ENCODE data around the gene RABGAP1L.
A peak's percentile ranks its signal among the peaks of the same experiment; 100 is the strongest.
"Not testable (repeated sequence)": the region's sequence is repeated elsewhere in the genome, so short reads cannot be mapped to it uniquely, and the experiment has no call there.

RABGAP1L gene

DNA sequence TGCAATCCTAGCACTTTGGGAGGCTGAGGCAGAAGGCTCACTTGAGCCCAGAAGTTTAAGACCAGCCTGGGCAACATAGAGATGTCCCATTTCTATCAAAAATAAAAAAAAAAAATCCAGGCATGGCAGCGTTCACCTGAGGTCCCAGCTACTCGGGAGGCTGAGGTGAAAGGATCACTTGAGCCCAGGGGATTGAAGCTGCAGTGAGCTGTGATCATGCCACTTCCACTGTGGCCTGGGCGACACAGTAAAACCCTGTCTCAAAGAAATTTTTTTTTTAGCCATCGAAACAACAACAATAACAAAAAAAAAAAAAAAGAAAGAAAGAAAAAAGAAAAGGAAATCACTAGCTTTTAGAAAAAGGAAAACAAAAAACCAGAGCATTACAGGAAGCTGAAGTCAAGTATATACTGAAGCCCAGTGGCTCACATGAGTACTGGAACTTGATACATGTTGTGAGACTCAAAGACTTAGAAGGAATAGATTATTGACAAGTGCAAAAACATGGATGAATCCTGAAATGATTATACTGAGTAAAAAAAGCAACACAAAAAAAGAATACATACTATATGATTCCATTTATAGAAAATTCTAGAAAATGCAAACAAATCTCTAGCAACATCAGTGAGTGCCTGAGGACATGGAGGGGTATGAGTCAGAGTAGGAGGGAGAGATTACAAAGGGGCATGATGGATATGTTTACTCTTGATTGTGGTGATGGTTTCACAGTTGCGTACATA, 6.1 kb upstream of the RABGAP1L start:
- DNase-seq (ENCODE audit: low read depth in 3 of 3): no peak

GRCh38 chr1:174153825-174154107, 5.6 kb upstream of the RABGAP1L start:
- DNase-seq (ENCODE audit: low read depth in 3 of 3): no peak

GRCh38 chr1:174156437-174156836, 2.9 kb upstream of the RABGAP1L start:
- DNase-seq (ENCODE audit: low read depth in 3 of 3): no peak

GRCh38 chr1:174157157-174157806, 2.0 kb upstream of the RABGAP1L start:
- peak in 1 of 3 experiments; percentile 42 for DNase-seq (ENCODE audit: low read depth in 3 of 3)

DNA sequence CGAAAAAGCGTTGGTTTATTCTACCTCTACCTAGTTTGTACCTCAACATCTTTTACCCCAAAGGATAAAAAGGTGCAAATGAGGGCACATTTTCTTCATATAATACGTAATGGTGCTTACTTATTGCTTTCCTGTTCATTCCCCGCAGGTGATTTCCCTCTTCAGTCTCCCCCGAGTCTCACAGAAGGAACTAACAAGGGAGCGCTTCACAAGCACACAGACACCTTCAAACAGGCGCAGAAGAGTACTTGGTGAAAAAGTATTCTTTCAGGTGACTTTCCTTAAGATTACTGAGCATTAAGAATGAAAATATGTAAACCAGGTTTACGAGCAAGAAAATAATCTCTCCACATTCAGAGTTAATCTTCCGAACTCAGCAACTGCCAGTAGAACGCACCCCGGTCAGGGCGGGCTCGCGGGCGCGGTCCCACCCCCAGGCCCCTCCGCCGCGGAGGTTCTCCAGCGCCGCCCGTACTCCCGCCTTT, 511 bp upstream of the RABGAP1L start:
- no peak for DNase-seq (ENCODE audit: low read depth in 3 of 3)

- peak in 1 of 3 experiments; percentile 16 for DNase-seq (ENCODE audit: low read depth in 3 of 3)
Measured at GRCh38 chr1:174160109-174160473, 771 bp downstream of the RABGAP1L start.

DNA sequence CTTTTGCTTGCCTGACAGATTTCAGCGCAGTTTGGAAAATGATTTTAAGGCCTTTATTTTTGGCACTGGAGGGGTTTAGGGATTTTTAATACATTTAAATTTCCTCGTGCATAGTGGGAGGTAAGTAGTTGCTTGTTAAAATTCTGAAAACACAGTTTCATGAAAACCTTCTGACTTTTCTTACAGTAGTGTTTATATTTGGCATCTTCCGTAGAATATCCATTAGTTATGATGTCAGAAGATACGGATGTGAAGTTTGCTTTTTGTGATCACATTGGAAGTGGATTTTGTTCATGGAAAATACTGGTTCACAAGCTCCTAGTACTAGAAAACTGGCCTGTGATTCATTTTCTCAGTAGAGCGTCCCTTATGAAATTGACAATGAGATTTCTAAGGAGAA, 1.3 kb downstream of the RABGAP1L start:
- no peak for DNase-seq (ENCODE audit: low read depth in 3 of 3)

GRCh38 chr1:174161813-174162212, 2.5 kb downstream of the RABGAP1L start:
- no peak for DNase-seq (ENCODE audit: low read depth in 3 of 3)

DNA sequence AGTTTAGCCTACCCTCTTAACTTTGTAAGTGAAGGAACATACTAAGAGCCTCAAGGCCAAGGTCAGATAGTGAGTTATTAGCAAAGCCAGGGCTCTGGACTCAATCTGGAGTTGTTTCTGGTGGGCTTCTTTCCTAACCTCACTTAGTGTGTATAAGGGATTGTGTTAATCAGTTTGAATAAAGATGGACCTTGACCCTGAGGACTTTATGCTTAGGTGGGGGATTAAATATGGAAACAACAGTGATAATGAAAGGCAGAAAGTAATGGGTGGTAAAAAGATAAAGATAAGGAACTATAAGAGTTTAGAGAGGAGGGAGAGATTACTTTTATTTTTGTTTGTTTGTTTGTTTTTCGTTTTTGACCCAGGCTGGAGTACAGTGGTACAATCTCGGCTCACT, 5.5 kb downstream of the RABGAP1L start:
- no peak for DNase-seq (ENCODE audit: low read depth in 3 of 3)

- DNase-seq (ENCODE audit: low read depth in 3 of 3): no peak
Measured at GRCh38 chr1:174165471-174166137, 6.3 kb downstream of the RABGAP1L start.

DNA sequence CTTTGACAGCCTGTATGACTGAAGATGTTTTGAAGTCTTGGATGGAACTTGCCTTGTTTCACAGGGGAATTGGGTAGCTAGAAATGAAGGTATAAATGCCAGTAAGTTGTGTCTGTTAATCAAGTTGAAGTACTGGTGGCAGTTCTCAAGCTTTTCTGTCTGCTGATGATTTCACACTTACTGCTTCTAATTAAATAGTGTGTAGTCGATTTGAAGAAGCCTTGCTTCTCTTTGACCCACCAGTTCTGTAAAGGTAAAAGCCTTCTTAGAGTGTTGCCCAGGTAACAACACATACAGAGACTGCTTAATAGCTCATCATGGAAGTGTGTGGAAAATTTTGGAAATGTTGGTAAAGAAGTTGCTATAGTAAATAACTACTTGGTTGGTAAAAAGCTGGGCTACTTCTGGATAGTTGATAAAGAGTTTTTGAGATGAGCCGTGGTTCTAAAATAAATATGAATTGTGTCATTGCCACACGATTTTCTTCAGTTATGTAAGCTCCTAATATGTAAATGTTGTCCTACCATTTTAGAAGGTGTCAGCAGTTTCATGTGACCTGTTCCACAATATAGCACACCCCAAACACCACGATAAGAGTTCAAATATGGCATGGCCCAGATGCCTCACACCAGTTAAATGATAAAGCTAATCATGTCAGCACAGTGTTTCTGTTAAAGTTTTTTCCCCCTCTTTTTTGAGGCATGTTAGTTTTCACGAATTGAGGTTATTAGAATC, 7.4 kb downstream of the RABGAP1L start:
- DNase-seq (ENCODE audit: low read depth in 3 of 3): no peak

- DNase-seq (ENCODE audit: low read depth in 3 of 3): no peak
Measured at GRCh38 chr1:174167265-174167803, 8.0 kb downstream of the RABGAP1L start.

- DNase-seq (ENCODE audit: low read depth in 3 of 3): no peak
Measured at GRCh38 chr1:174169342-174169741, 10.0 kb downstream of the RABGAP1L start.

- DNase-seq (ENCODE audit: low read depth in 3 of 3): no peak
Measured at GRCh38 chr1:174171073-174171472, 11.8 kb downstream of the RABGAP1L start.

DNA sequence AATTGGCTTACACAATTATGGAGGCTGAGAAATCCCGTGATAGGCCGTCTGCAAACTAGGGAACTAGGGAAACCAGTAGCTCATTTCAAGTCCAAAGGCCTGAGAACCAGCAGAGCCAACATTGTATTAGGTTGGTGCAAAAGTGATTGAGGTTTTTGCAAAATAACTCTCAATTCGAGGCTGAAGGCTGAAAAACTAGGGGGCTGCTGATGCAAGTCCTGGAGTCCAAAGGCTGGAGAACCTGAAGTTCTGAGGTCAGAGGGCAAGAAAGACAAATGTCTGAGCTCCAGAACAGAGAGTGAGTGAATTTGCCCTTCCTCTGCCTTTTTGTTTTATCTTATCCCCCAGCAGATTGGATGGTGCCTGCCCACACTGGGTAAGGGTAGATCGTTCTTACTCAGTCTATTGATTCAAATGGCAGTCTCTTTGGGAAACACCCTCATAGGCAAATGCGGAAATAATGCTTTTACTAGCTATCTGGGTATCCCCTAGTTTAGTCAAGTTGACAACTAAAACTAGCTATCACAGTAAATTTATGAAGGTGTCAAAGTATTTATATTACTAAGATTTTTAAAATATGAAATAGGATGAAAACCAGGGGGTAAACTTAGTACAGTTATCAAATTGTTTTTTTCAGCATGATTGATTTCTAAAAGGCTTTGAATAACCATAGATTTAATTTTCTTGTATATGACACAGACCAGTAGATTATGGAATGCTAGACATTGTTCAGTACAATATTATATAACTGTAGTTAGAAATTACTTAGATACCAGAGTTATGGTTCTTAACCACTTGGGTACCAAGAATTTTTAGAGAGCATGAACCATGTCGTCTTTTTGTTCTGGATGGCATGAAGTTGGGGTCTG, 15.4 kb downstream of the RABGAP1L start:
- no peak for DNase-seq (ENCODE audit: low read depth in 3 of 3)

DNA sequence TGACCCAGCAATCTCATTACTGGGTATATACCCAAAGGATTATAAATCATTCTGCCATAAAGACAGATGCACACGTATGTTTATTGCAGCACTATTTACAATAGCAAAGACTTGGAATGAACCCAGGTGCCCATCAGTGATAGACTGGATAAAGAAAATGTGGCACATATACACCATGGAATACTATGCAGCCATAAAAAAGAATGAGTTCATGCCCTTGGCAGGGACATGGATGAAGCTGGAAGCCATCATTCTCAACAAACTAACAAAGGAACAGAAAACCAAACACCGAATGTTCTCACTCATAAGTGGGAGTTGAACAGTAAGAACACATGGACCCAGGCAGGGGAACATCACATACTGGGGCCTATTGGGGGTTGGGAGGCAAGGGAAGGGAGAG, 19.1 kb downstream of the RABGAP1L start:
- DNase-seq (ENCODE audit: low read depth in 3 of 3): not testable (repeated sequence)

GRCh38 chr1:174189428-174190062, 30.2 kb downstream of the RABGAP1L start:
- no peak for DNase-seq (ENCODE audit: low read depth in 3 of 3)

DNA sequence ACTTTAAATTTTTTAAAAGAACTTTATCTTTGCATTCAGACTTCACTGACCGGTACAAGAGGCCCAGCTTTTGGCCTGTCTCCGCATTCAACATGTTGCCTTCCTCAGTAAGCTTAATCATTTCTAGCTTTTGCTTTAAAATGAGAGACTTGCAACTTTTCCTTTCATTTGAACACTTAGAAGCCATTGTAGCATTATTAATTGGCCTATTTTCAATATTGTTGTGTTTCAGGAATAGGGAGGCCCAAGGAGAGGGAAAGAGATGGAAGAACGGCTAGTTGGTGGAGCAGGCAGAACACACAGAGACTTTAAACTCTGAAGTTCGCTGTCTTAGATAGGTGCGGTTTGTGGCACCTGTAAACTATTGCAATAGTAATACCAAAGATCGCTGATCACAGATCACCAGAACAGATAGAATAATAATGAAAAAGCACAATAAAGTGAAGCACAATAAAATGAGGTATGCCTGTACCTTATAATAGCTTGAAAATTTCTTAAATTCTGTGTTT, 31.4 kb downstream of the RABGAP1L start:
- no peak for DNase-seq (ENCODE audit: low read depth in 3 of 3)

DNA sequence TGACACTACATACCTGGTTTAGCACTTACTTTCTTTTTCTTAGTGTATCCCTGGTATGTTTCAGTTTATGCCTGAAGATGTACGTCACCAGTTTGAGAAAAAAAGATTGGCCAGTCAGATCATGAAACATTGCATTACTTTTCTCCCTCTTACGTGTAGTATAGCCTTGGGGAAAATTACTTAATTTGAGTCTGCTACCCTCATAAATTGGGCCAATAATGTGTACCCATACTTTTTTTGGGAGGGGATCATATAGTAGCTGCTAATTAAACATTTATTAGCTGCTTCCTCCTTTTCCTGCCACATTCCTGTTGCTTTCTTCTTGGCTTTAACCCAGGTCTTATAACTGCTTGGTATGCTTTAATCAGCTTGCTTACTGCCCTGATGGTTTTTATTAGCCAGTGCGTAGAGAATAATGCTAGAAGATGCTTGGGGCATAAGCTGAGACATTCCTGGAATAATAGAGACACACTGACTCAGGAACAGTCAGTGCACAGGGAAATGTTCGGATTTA, 32.1 kb downstream of the RABGAP1L start:
- DNase-seq (ENCODE audit: low read depth in 3 of 3): no peak

- no peak for DNase-seq (ENCODE audit: low read depth in 3 of 3)
Measured at GRCh38 chr1:174194461-174194860, 35.1 kb downstream of the RABGAP1L start.
